ENCODE measurements around the gene PPP1R14D.

Gene PPP1R14D

GRCh38 chr15:40836020-40836419, 7.5 kb upstream of the PPP1R14D start (continued):
- TF ChIP-seq ZBTB10 (tag by site-specific recombination; IDR thresholded peaks at IDR 0.05) (no peak), SP7 (tag by site-specific recombination; IDR thresholded peaks at IDR 0.05) (no peak), HOXC10 (CRISPR knock-in tag; IDR thresholded peaks at IDR 0.05) (no peak), ZNF354C (tag by site-specific recombination; IDR thresholded peaks at IDR 0.05; ENCODE audit: borderline replicate concordance, low read depth) (no peak), ZNF26 (tag by site-specific recombination; IDR thresholded peaks at IDR 0.05) (no peak), ZNF274 (IDR thresholded peaks at IDR 0.05; ENCODE audit: low read length) (no peak), ZNF274 (tag by site-specific recombination; IDR thresholded peaks at IDR 0.05; ENCODE audit: borderline replicate concordance) (no peak), ZNF221 (tag by site-specific recombination; IDR thresholded peaks at IDR 0.05; ENCODE audit: borderline replicate concordance) (no peak), ZBTB26 (tag by site-specific recombination; optimal IDR thresholded peaks at IDR 0.05) (no peak), ZNF549 (tag by site-specific recombination; IDR thresholded peaks at IDR 0.05) (no peak)

- ChIA-PET POLR2A (no interaction called here), CTCF (no interaction called here)
- TF ChIP-seq ZNF354C (tag by site-specific recombination; IDR thresholded peaks at IDR 0.05; ENCODE audit: borderline replicate concordance, low read depth): no peak
- TF ChIP-seq ZNF704 (tag by site-specific recombination; IDR thresholded peaks at IDR 0.05): no peak
- no peak for TF ChIP-seq ZBTB44 (tag by site-specific recombination; IDR thresholded peaks at IDR 0.05)
- no peak for TF ChIP-seq ZNF23 (tag by site-specific recombination; IDR thresholded peaks at IDR 0.05; ENCODE audit: borderline replicate concordance)
- TF ChIP-seq ZNF530 (tag by site-specific recombination; IDR thresholded peaks at IDR 0.05; ENCODE audit: low read depth): no peak
- no peak for TF ChIP-seq OVOL3 (tag by site-specific recombination; IDR thresholded peaks at IDR 0.05)
- TF ChIP-seq PATZ1 (tag by site-specific recombination; IDR thresholded peaks at IDR 0.05): no peak
- TF ChIP-seq ZNF558 (tag by site-specific recombination; IDR thresholded peaks at IDR 0.05): no peak
- Histone ChIP-seq H3K36me3 (ENCODE audit: control insufficient read depth in 2 of 2, insufficient read depth in 1 of 2, low read length in 2 of 2) (no peaks in the 10 kb centered on the region), H3K4me3 (ENCODE audit: low read depth, low read length) (no peak overlapping the region), H3K9me3 (ENCODE audit: control insufficient read depth, insufficient read depth, low read depth, low read length) (no peaks in the 10 kb centered on the region), H3K4me1 (ENCODE audit: control insufficient read depth, insufficient read depth, low read length) (no peaks in the 10 kb centered on the region), H3K27ac (ENCODE audit: extremely low read depth, low read depth, low read length) (no peak overlapping the region)
These were observed 4.4 kb upstream of the PPP1R14D start for GRCh38 chr15:40832903-40833302.

Measured in HEK293 (cell line).